B cell (primary cell): ENCODE data around the gene DRD2.

Experiments used
- EZH2 ChIP-seq: IDR thresholded peaks from 2 replicates; pipeline ENCODE4 v1.6.1; 2012; ENCODE audit warnings: borderline replicate concordance, low read depth, mild to moderate bottlenecking, moderate library complexity, low read length; ENCODE audit not compliant: insufficient read depth, poor library complexity, severe bottlenecking
- TF ChIP-seq, protein P1 (sequence below): fragments of 200-600 bp; IDR thresholded peaks from one replicate; pipeline ENCODE4 v1.8.0; 2022; ENCODE audit warnings: antibody characterized with exemption, mild to moderate bottlenecking

DNA sequence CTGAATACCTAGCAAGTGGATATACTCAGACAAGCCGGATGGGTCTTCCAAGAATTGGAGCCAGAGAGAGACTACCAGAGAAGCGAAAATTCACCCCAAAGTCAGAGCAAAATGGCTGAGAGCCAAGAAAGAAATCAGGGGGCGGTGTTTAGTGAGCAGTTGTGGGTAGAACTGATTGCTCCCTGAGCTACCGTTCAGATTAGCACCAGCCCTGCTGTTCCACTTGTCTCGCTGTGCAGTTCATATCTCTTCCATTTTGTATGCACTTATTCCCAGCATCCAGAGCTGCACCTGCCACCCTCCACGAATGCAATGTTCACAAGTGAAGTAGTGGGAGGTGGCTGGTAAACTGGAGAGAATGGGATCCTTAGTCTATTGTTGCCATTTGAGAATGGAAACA, 25.5 kb downstream of the DRD2 start:
- TF ChIP-seq, protein P1, sequence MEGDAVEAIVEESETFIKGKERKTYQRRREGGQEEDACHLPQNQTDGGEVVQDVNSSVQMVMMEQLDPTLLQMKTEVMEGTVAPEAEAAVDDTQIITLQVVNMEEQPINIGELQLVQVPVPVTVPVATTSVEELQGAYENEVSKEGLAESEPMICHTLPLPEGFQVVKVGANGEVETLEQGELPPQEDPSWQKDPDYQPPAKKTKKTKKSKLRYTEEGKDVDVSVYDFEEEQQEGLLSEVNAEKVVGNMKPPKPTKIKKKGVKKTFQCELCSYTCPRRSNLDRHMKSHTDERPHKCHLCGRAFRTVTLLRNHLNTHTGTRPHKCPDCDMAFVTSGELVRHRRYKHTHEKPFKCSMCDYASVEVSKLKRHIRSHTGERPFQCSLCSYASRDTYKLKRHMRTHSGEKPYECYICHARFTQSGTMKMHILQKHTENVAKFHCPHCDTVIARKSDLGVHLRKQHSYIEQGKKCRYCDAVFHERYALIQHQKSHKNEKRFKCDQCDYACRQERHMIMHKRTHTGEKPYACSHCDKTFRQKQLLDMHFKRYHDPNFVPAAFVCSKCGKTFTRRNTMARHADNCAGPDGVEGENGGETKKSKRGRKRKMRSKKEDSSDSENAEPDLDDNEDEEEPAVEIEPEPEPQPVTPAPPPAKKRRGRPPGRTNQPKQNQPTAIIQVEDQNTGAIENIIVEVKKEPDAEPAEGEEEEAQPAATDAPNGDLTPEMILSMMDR = no peak
- no peak for TF ChIP-seq EZH2
